Measurements from ENCODE around the gene AVEN.

AVEN gene

DNA sequence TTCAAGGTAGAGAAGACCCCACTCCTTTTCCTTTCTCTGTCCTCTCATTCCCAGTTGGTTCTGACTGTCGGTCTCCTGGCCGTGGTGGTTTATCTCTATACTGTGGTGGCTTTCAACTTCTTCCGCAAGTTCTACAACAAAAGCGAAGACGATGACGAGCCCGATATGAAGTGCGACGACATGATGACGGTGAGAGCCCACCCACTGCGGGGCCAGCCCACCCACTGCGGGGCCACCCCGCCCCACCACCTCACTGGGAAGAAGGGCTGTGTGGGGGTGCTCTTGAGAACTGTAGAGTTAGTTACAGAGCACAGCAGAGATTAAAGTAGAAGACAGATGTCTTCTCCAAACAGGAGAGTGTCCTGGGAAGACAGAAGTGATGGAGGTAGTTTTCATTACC is 181.3 kb downstream of the AVEN start:
- Histone ChIP-seq H3K4me3 (ENCODE audit: low read length) (no peak overlapping the region), H3K27me3 (ENCODE audit: control insufficient read depth, low read length) (no peaks in the 10 kb centered on the region), H3K9me3 (ENCODE audit: control insufficient read depth, insufficient read depth, low read length) (no peaks in the 10 kb centered on the region), H3K9me2 (replicated peaks; ENCODE audit: control insufficient read depth, low read length) (no peaks in the 10 kb centered on the region), H3K27ac (ENCODE audit: low read depth, low read length) (no peak overlapping the region), H4K20me1 (ENCODE audit: control insufficient read depth, insufficient read depth, low read depth, low read length) (no peaks in the 10 kb centered on the region), H3K4me2 (ENCODE audit: low read length) (no peak overlapping the region), H3K79me2 (ENCODE audit: control insufficient read depth, low read length) (no peaks in the 10 kb centered on the region), H3K4me1 (ENCODE audit: control insufficient read depth, low read length) (no peaks in the 10 kb centered on the region), H3K36me3 (ENCODE audit: control insufficient read depth, low read length) (no peaks in the 10 kb centered on the region), H3F3A (ENCODE audit: control insufficient read depth, insufficient read depth) (no peaks in the 10 kb centered on the region)
- TF ChIP-seq, protein P1, sequence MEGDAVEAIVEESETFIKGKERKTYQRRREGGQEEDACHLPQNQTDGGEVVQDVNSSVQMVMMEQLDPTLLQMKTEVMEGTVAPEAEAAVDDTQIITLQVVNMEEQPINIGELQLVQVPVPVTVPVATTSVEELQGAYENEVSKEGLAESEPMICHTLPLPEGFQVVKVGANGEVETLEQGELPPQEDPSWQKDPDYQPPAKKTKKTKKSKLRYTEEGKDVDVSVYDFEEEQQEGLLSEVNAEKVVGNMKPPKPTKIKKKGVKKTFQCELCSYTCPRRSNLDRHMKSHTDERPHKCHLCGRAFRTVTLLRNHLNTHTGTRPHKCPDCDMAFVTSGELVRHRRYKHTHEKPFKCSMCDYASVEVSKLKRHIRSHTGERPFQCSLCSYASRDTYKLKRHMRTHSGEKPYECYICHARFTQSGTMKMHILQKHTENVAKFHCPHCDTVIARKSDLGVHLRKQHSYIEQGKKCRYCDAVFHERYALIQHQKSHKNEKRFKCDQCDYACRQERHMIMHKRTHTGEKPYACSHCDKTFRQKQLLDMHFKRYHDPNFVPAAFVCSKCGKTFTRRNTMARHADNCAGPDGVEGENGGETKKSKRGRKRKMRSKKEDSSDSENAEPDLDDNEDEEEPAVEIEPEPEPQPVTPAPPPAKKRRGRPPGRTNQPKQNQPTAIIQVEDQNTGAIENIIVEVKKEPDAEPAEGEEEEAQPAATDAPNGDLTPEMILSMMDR (IDR thresholded peaks at IDR 0.05; ENCODE audit: low read depth, low read length, poor library complexity, severe bottlenecking) = no peak
- TF ChIP-seq EZH2phosphoT487 (IDR thresholded peaks at IDR 0.05; ENCODE audit: borderline replicate concordance, low read length) = no peak

DNA sequence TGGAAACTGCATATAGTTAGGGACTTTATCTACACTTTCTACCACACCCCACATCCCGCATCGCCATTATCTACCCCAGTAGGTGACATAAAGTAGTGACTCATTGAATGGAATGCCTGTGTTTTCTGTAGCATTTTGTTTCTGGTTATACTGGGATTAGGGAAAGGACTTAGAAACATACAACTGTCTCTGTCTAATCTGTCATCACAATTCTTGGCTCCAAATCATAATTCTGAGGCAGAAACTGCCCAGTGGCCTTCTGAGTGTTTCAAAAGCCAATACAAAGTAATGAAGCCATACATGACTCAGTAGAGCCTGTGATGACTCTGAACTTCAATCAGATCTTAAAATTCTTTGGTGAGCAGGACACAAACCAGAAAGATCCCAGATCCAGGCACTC is 186.4 kb downstream of the AVEN start:
- H3K79me2 ChIP-seq (ENCODE audit: control insufficient read depth, low read length) = no peaks in the 10 kb centered on the region
- no peak overlapping the region for H3K4me2 ChIP-seq (ENCODE audit: low read length)
- no peak overlapping the region for H3K4me3 ChIP-seq (ENCODE audit: low read length)
- H3K36me3 ChIP-seq (ENCODE audit: control insufficient read depth, low read length) = no peaks in the 10 kb centered on the region
- no peaks in the 10 kb centered on the region for H3K27me3 ChIP-seq (ENCODE audit: control insufficient read depth, low read length)
- no peaks in the 10 kb centered on the region for H3F3A ChIP-seq (ENCODE audit: control insufficient read depth, insufficient read depth)
- H3K9me2 ChIP-seq (replicated peaks; ENCODE audit: control insufficient read depth, low read length) = no peaks in the 10 kb centered on the region
- H4K20me1 ChIP-seq (ENCODE audit: control insufficient read depth, insufficient read depth, low read depth, low read length) = no peaks in the 10 kb centered on the region
- H3K9me3 ChIP-seq (ENCODE audit: control insufficient read depth, insufficient read depth, low read length) = no peaks in the 10 kb centered on the region
- no peaks in the 10 kb centered on the region for H3K4me1 ChIP-seq (ENCODE audit: control insufficient read depth, low read length)
- TF ChIP-seq EZH2phosphoT487 (IDR thresholded peaks at IDR 0.05; ENCODE audit: borderline replicate concordance, low read length) = no peak
- TF ChIP-seq, protein P1 (IDR thresholded peaks at IDR 0.05; ENCODE audit: low read depth, low read length, poor library complexity, severe bottlenecking) = no peak
- no peak overlapping the region for H3K27ac ChIP-seq (ENCODE audit: low read depth, low read length)

DNA sequence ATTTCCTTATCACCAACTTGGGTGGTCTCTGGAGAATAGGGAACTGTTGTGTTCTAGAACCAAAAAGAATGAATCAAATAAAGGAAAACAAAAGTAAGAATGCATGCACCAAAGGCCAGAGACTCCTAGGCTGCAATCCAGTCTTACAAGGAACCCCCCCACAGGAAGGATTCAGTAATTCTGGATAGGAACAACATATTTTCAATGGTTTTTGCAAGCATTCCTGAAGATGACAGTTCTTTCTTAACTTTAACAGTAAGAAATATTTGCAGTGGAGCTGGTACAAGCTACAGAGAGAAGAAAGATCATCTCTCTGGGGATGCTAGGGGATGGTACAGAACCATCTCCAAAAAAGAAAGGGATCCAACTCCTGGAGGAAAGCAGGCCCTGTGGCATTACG is 186.9 kb downstream of the AVEN start:
- no peak overlapping the region for H3K27ac ChIP-seq (ENCODE audit: low read depth, low read length)
- TF ChIP-seq, protein P1 (IDR thresholded peaks at IDR 0.05; ENCODE audit: low read depth, low read length, poor library complexity, severe bottlenecking) = no peak
- TF ChIP-seq EZH2phosphoT487 (IDR thresholded peaks at IDR 0.05; ENCODE audit: borderline replicate concordance, low read length) = no peak
- no peaks in the 10 kb centered on the region for H3K36me3 ChIP-seq (ENCODE audit: control insufficient read depth, low read length)
- H3K27me3 ChIP-seq (ENCODE audit: control insufficient read depth, low read length) = no peaks in the 10 kb centered on the region
- H3K9me3 ChIP-seq (ENCODE audit: control insufficient read depth, insufficient read depth, low read length) = no peaks in the 10 kb centered on the region
- H3K4me3 ChIP-seq (ENCODE audit: low read length) = no peak overlapping the region
- no peak overlapping the region for H3K4me2 ChIP-seq (ENCODE audit: low read length)
- H3F3A ChIP-seq (ENCODE audit: control insufficient read depth, insufficient read depth) = no peaks in the 10 kb centered on the region
- no peaks in the 10 kb centered on the region for H3K9me2 ChIP-seq (replicated peaks; ENCODE audit: control insufficient read depth, low read length)
- no peaks in the 10 kb centered on the region for H3K79me2 ChIP-seq (ENCODE audit: control insufficient read depth, low read length)
- H3K4me1 ChIP-seq (ENCODE audit: control insufficient read depth, low read length) = no peaks in the 10 kb centered on the region
- no peaks in the 10 kb centered on the region for H4K20me1 ChIP-seq (ENCODE audit: control insufficient read depth, insufficient read depth, low read depth, low read length)

DNA sequence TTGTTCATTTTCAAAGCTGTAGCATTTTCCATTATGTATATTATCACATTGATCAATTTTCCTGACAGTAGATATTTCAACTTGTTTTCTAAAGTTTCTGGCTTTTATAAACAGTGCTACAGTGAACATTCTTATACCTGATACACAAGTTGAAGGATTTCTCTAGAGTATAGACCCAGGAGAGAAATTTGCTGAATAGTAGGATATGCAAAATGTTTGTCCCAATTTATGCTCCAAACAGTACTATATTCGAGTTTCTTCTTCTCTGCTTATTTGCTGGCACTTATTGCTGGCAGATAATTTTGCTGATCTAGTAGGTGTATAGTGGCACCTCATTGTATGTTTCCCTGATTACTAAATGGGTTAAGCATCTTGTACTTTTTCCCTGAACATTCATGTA is 187.9 kb downstream of the AVEN start:
- H3K27ac ChIP-seq (ENCODE audit: low read depth, low read length) = no peak overlapping the region
- no peaks in the 10 kb centered on the region for H3F3A ChIP-seq (ENCODE audit: control insufficient read depth, insufficient read depth)
- no peaks in the 10 kb centered on the region for H3K9me2 ChIP-seq (replicated peaks; ENCODE audit: control insufficient read depth, low read length)
- H3K27me3 ChIP-seq (ENCODE audit: control insufficient read depth, low read length) = no peaks in the 10 kb centered on the region
- H3K9me3 ChIP-seq (ENCODE audit: control insufficient read depth, insufficient read depth, low read length) = no peaks in the 10 kb centered on the region
- no peak overlapping the region for H3K4me3 ChIP-seq (ENCODE audit: low read length)
- no peaks in the 10 kb centered on the region for H3K4me1 ChIP-seq (ENCODE audit: control insufficient read depth, low read length)
- no peaks in the 10 kb centered on the region for H3K79me2 ChIP-seq (ENCODE audit: control insufficient read depth, low read length)
- TF ChIP-seq, protein P1 (IDR thresholded peaks at IDR 0.05; ENCODE audit: low read depth, low read length, poor library complexity, severe bottlenecking) = no peak
- no peak for TF ChIP-seq EZH2phosphoT487 (IDR thresholded peaks at IDR 0.05; ENCODE audit: borderline replicate concordance, low read length)
- H3K4me2 ChIP-seq (ENCODE audit: low read length) = no peak overlapping the region
- no peaks in the 10 kb centered on the region for H3K36me3 ChIP-seq (ENCODE audit: control insufficient read depth, low read length)
- H4K20me1 ChIP-seq (ENCODE audit: control insufficient read depth, insufficient read depth, low read depth, low read length) = no peaks in the 10 kb centered on the region
